WTC11 (cell line): ENCODE results near the gene NTN4. TPM values are rescaled to one million over a fixed set of nuclear protein-coding genes. Genes with fewer than 3 reads are reported as not detected.

Experiments used
- ATAC-seq: fragments of 200-7000 bp; cut with Tn5 transposase; 2 replicates; pipeline ENCODE4 v1.10.0; 2021; ENCODE audit warnings: mild to moderate bottlenecking, moderate library complexity
- CTCF ChIA-PET: fragments of 300-600 bp; sonication (Branson Sonifier 250); formaldehyde crosslinking; loops from one replicate; lab custom pipeline; 2021; ENCODE audit warnings: antibody characterized with exemption; lab: Charles Lee
- POLR2A ChIA-PET: fragments of 350-600 bp; sonication (Branson Sonifier 250); formaldehyde crosslinking; loops from one replicate; lab custom pipeline; 2021; ENCODE audit warnings: antibody characterized with exemption; lab: Charles Lee
- DNase-seq: peaks from one replicate; pipeline ENCODE4 v3.0.0; 2021; ENCODE audit warnings: low spot score
- H3K27ac Mint-ChIP-seq: 2 replicates; pipeline ENCODE4 v1.8.0; 2021; ENCODE audit warnings: mixed read lengths
- H3K27me3 Mint-ChIP-seq: 2 replicates; pipeline ENCODE4 v1.8.0; 2021; ENCODE audit warnings: low read depth, mild to moderate bottlenecking, moderate library complexity, mixed read lengths
- H3K36me3 Mint-ChIP-seq: 2 replicates; pipeline ENCODE4 v1.8.0; 2021; ENCODE audit warnings: mixed read lengths
- H3K4me1 Mint-ChIP-seq: 2 replicates; pipeline ENCODE4 v1.8.0; 2022; ENCODE audit warnings: mixed read lengths
- H3K4me3 Mint-ChIP-seq: 2 replicates; pipeline ENCODE4 v1.8.0; 2021; ENCODE audit warnings: mild to moderate bottlenecking, moderate library complexity, mixed read lengths
- H3K9me3 Mint-ChIP-seq: 2 replicates; pipeline ENCODE4 v1.8.0; 2021; ENCODE audit warnings: mixed read lengths
- CBFB ChIP-seq: sonication (generic); formaldehyde crosslinking; IDR thresholded peaks from 2 replicates; pipeline ENCODE4 v1.8.1; 2022; ENCODE audit warnings: mild to moderate bottlenecking, low read depth, missing genetic modification reagents
- CREB1 ChIP-seq: sonication (generic); formaldehyde crosslinking; IDR thresholded peaks from 2 replicates; pipeline ENCODE4 v1.8.0; 2023; ENCODE audit warnings: mild to moderate bottlenecking, missing genetic modification reagents
- CTCF ChIP-seq: fragments of 200-600 bp; IDR thresholded peaks from 2 replicates; pipeline ENCODE4 v1.8.0; 2022; ENCODE audit warnings: antibody characterized with exemption
- ETV6 ChIP-seq: sonication (generic); formaldehyde crosslinking; IDR thresholded peaks from 2 replicates; pipeline ENCODE4 v1.8.1; 2022; ENCODE audit warnings: mild to moderate bottlenecking, missing genetic modification reagents
- FOXJ3 ChIP-seq: sonication (generic); formaldehyde crosslinking; IDR thresholded peaks from 2 replicates; pipeline ENCODE4 v1.9.0; 2021; ENCODE audit warnings: missing genetic modification reagents, mild to moderate bottlenecking, borderline replicate concordance
- GRHL2 ChIP-seq: fragments of 250-450 bp; sonication (Bioruptor Pico); IDR thresholded peaks from 2 replicates; pipeline ENCODE4 v1.8.0; 2022; ENCODE audit warnings: mild to moderate bottlenecking, moderate library complexity; ENCODE audit not compliant: insufficient replicate concordance, severe bottlenecking
- HMGXB4 ChIP-seq: sonication (generic); formaldehyde crosslinking; IDR thresholded peaks from 2 replicates; pipeline ENCODE4 v1.8.1; 2023; ENCODE audit warnings: mild to moderate bottlenecking, moderate library complexity, missing genetic modification reagents
- IRF2 ChIP-seq: sonication (generic); formaldehyde crosslinking; IDR thresholded peaks from 2 replicates; pipeline ENCODE4 v1.8.0; 2022; ENCODE audit warnings: low read depth, missing genetic modification reagents, borderline replicate concordance
- JAZF1 ChIP-seq: fragments of 250-450 bp; sonication (Bioruptor Pico); IDR thresholded peaks from 2 replicates; pipeline ENCODE4 v1.9.0; 2021; ENCODE audit warnings: moderate library complexity, mild to moderate bottlenecking, inconsistent platforms
- NR1H2 ChIP-seq: sonication (generic); formaldehyde crosslinking; IDR thresholded peaks from 2 replicates; pipeline ENCODE4 v1.9.0; 2021; ENCODE audit warnings: mild to moderate bottlenecking, moderate library complexity, missing genetic modification reagents
- SMAD4 ChIP-seq: sonication (generic); formaldehyde crosslinking; IDR thresholded peaks from 2 replicates; pipeline ENCODE4 v1.8.0; 2022; ENCODE audit warnings: mild to moderate bottlenecking, missing genetic modification reagents
- TEAD1 ChIP-seq: sonication (generic); formaldehyde crosslinking; IDR thresholded peaks from 2 replicates; pipeline ENCODE4 v1.8.0; 2022; ENCODE audit warnings: mild to moderate bottlenecking, missing genetic modification reagents
- ZNF416 ChIP-seq: fragments of 250-450 bp; sonication (Bioruptor Pico); IDR thresholded peaks from 2 replicates; pipeline ENCODE4 v1.9.0; 2021; ENCODE audit warnings: mild to moderate bottlenecking, inconsistent platforms
- total RNA-seq: library from RNA; stranded (reverse); gene quantifications from 3 replicates; pipeline ENCODE4 v1.2.3, GENCODE V29; 2021
- TF ChIP-seq, protein P1 (sequence below): fragments of 250-450 bp; sonication (Bioruptor Pico); IDR thresholded peaks from 2 replicates; pipeline ENCODE4 v1.9.0; 2021; ENCODE audit warnings: mild to moderate bottlenecking
- TF ChIP-seq, protein P2 (sequence below): sonication (generic); formaldehyde crosslinking; IDR thresholded peaks from 2 replicates; pipeline ENCODE4 v1.8.0; 2023; ENCODE audit warnings: mild to moderate bottlenecking, missing genetic modification reagents
- TF ChIP-seq, protein P3 (sequence below): sonication (generic); formaldehyde crosslinking; IDR thresholded peaks from 2 replicates; pipeline ENCODE4 v1.8.0; 2022; ENCODE audit warnings: missing genetic modification reagents

NTN4 gene
- total RNA-seq, 1 experiment from 2014 or later = 2.7 TPM

DNA sequence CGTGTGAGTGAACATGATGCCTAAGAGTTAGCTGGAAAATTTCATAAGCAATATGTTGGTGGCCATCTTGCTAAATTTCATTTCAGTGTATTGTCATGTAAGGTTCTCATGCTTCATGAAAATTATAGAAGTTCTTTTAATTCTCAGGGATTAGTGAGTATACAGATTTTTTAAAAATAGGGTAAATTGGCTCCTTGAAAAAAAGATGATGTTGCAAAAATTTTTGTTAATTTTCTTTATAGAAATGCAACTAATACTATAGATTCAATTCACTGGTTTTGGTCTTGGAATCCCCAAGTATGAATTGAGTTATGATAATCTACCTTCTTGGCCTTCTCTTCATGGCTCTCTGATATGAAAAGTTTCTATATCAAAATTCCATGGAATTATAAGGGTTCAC lies 75.4 kb downstream of the NTN4 start:
- TF ChIP-seq, protein P1, sequence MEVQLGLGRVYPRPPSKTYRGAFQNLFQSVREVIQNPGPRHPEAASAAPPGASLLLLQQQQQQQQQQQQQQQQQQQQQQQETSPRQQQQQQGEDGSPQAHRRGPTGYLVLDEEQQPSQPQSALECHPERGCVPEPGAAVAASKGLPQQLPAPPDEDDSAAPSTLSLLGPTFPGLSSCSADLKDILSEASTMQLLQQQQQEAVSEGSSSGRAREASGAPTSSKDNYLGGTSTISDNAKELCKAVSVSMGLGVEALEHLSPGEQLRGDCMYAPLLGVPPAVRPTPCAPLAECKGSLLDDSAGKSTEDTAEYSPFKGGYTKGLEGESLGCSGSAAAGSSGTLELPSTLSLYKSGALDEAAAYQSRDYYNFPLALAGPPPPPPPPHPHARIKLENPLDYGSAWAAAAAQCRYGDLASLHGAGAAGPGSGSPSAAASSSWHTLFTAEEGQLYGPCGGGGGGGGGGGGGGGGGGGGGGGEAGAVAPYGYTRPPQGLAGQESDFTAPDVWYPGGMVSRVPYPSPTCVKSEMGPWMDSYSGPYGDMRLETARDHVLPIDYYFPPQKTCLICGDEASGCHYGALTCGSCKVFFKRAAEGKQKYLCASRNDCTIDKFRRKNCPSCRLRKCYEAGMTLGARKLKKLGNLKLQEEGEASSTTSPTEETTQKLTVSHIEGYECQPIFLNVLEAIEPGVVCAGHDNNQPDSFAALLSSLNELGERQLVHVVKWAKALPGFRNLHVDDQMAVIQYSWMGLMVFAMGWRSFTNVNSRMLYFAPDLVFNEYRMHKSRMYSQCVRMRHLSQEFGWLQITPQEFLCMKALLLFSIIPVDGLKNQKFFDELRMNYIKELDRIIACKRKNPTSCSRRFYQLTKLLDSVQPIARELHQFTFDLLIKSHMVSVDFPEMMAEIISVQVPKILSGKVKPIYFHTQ (CRISPR knock-in tag) = no peak
- TF ChIP-seq NR1H2 (CRISPR knock-in tag) (no peak), HMGXB4 (CRISPR knock-in tag) (no peak), JAZF1 (no peak), ETV6 (CRISPR knock-in tag) (no peak)
- Mint-ChIP-seq H3K36me3 (no peaks in the 10 kb centered on the region), H3K4me1 (peaks cover 19% of the 10 kb centered on the region), H3K27ac (no peak overlapping the region), H3K27me3 (no peaks in the 10 kb centered on the region), H3K4me3 (no peak overlapping the region), H3K9me3 (no peaks in the 10 kb centered on the region)
- DNase-seq (no peak), ATAC-seq (no peak)
- CTCF ChIA-PET = interaction anchor here (0.7 kb wide), 1 partner anchor 111 kb away, joined by 4 read pairs; no protein-coding TSS in a partner anchor
- POLR2A ChIA-PET = no interaction called here

GRCh38 chr12:95712269-95712668 lies 78.3 kb downstream of the NTN4 start:
- POLR2A ChIA-PET = no interaction called here
- CTCF ChIA-PET = no interaction called here
- no peak for DNase-seq
- Mint-ChIP-seq H3K4me3 (no peak overlapping the region), H3K4me1 (peaks cover 20% of the 10 kb centered on the region), H3K9me3 (no peaks in the 10 kb centered on the region), H3K27ac (no peak overlapping the region), H3K27me3 (no peaks in the 10 kb centered on the region), H3K36me3 (no peaks in the 10 kb centered on the region)
- no peak for ATAC-seq
- TF ChIP-seq SMAD4 (CRISPR knock-in tag) (no peak), CBFB (CRISPR knock-in tag) (no peak), HMGXB4 (CRISPR knock-in tag) (no peak), CREB1 (CRISPR knock-in tag) (no peak), GRHL2 (CRISPR knock-in tag) (no peak), FOXJ3 (CRISPR knock-in tag) (no peak), TEAD1 (CRISPR knock-in tag) (no peak), IRF2 (no peak), CTCF (no peak), ZNF416 (CRISPR knock-in tag) (no peak)
- TF ChIP-seq, protein P2, sequence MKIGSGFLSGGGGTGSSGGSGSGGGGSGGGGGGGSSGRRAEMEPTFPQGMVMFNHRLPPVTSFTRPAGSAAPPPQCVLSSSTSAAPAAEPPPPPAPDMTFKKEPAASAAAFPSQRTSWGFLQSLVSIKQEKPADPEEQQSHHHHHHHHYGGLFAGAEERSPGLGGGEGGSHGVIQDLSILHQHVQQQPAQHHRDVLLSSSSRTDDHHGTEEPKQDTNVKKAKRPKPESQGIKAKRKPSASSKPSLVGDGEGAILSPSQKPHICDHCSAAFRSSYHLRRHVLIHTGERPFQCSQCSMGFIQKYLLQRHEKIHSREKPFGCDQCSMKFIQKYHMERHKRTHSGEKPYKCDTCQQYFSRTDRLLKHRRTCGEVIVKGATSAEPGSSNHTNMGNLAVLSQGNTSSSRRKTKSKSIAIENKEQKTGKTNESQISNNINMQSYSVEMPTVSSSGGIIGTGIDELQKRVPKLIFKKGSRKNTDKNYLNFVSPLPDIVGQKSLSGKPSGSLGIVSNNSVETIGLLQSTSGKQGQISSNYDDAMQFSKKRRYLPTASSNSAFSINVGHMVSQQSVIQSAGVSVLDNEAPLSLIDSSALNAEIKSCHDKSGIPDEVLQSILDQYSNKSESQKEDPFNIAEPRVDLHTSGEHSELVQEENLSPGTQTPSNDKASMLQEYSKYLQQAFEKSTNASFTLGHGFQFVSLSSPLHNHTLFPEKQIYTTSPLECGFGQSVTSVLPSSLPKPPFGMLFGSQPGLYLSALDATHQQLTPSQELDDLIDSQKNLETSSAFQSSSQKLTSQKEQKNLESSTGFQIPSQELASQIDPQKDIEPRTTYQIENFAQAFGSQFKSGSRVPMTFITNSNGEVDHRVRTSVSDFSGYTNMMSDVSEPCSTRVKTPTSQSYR (CRISPR knock-in tag) = no peak
- TF ChIP-seq, protein P3, sequence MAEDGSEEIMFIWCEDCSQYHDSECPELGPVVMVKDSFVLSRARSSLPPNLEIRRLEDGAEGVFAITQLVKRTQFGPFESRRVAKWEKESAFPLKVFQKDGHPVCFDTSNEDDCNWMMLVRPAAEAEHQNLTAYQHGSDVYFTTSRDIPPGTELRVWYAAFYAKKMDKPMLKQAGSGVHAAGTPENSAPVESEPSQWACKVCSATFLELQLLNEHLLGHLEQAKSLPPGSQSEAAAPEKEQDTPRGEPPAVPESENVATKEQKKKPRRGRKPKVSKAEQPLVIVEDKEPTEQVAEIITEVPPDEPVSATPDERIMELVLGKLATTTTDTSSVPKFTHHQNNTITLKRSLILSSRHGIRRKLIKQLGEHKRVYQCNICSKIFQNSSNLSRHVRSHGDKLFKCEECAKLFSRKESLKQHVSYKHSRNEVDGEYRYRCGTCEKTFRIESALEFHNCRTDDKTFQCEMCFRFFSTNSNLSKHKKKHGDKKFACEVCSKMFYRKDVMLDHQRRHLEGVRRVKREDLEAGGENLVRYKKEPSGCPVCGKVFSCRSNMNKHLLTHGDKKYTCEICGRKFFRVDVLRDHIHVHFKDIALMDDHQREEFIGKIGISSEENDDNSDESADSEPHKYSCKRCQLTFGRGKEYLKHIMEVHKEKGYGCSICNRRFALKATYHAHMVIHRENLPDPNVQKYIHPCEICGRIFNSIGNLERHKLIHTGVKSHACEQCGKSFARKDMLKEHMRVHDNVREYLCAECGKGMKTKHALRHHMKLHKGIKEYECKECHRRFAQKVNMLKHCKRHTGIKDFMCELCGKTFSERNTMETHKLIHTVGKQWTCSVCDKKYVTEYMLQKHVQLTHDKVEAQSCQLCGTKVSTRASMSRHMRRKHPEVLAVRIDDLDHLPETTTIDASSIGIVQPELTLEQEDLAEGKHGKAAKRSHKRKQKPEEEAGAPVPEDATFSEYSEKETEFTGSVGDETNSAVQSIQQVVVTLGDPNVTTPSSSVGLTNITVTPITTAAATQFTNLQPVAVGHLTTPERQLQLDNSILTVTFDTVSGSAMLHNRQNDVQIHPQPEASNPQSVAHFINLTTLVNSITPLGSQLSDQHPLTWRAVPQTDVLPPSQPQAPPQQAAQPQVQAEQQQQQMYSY (CRISPR knock-in tag) = no peak
- TF ChIP-seq, protein P1 (CRISPR knock-in tag) = no peak
